ENCODE results near the gene MARK3. TPM values are rescaled to one million over a fixed set of nuclear protein-coding genes. Genes with fewer than 3 reads are reported as not detected.

The MARK3 gene
- total and polyA plus RNA-seq, 2 donors (not counting 1 experiment from before 2014, with no cell fraction given) = 73.0 to 142 TPM

DNA sequence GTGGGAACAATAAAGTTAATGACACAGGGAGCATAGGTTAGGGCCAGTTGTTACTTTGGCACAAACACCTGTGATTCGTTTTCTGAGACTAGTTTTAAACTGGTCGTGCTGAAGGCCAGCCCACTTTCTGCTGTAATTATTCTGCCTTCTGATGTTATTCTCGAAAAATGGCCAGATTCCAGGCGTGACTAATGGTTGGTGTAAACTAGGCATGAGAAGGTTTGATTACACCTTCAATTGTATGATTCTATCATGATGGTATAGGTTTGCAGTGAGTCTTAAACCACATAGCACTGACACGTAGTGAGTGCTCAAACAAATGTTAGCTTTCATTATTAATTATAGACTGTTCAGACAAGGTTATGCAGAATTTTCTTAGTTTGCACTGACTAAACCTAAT, 98.4 kb downstream of the MARK3 start:
- Histone ChIP-seq H3K9me3 (ENCODE audit: control extremely low read depth in 1 of 3, control insufficient read depth in 2 of 3, insufficient read depth in 1 of 3, low read length in 2 of 3) (no peaks in the 10 kb centered on the region), H3K27ac (ENCODE audit: low read length in 2 of 2) (no peak overlapping the region), H3K4me1 (ENCODE audit: control insufficient read depth in 2 of 2, insufficient read depth in 2 of 2, low read length in 2 of 2) (peaks cover 17 to 18% of the 10 kb centered on the region in 2 donors), H4K20me1 (ENCODE audit: control insufficient read depth, insufficient read depth, low read length, poor library complexity, severe bottlenecking) (no peaks in the 10 kb centered on the region), H2AFZ (ENCODE audit: insufficient read depth, low read depth, low read length, poor library complexity, severe bottlenecking) (no peak overlapping the region), H3K9ac (ENCODE audit: low read length) (no peak overlapping the region), H3K4me3 (ENCODE audit: control extremely low read depth in 1 of 5, extremely low read depth in 1 of 5, insufficient read depth in 1 of 5, low read depth in 2 of 5, low read length in 4 of 5) (no peak overlapping the region), H3K79me2 (ENCODE audit: control insufficient read depth, insufficient read depth, low read length) (no peaks in the 10 kb centered on the region), H3K4me2 (replicated peaks; ENCODE audit: low read depth, low read length, poor library complexity, severe bottlenecking) (no peak overlapping the region), H3K27me3 (replicated peaks in 1 of 4; ENCODE audit: control extremely low read depth in 1 of 4, control insufficient read depth in 3 of 4, insufficient read depth in 4 of 4, low read length in 3 of 4) (no peaks in the 10 kb centered on the region), H3K36me3 (replicated peaks in 1 of 2; ENCODE audit: control extremely low read depth in 1 of 2, control insufficient read depth in 1 of 2, extremely low read depth in 1 of 2, insufficient read depth in 2 of 2, low read length in 1 of 2) (peaks cover 13 to 52% of the 10 kb centered on the region in 2 experiments)
- CTCF ChIA-PET = interaction anchor here (0.8 kb wide), 1 partner anchor 18 kb away, joined by 3 read pairs; no protein-coding TSS in a partner anchor
- DNase-seq = no peak
- Mint-ChIP-seq H3K4me3 (no peak overlapping the region), H3K4me1 (peaks cover 19% of the 10 kb centered on the region), H3K9me3 (ENCODE audit: insufficient read depth) (no peaks in the 10 kb centered on the region), H3K27me3 (no peaks in the 10 kb centered on the region), H3K27ac (no peak overlapping the region)
- POLR2A ChIA-PET = no interaction called here
- ATAC-seq (ENCODE audit: low read depth) = no peak
- TF ChIP-seq, protein P1, sequence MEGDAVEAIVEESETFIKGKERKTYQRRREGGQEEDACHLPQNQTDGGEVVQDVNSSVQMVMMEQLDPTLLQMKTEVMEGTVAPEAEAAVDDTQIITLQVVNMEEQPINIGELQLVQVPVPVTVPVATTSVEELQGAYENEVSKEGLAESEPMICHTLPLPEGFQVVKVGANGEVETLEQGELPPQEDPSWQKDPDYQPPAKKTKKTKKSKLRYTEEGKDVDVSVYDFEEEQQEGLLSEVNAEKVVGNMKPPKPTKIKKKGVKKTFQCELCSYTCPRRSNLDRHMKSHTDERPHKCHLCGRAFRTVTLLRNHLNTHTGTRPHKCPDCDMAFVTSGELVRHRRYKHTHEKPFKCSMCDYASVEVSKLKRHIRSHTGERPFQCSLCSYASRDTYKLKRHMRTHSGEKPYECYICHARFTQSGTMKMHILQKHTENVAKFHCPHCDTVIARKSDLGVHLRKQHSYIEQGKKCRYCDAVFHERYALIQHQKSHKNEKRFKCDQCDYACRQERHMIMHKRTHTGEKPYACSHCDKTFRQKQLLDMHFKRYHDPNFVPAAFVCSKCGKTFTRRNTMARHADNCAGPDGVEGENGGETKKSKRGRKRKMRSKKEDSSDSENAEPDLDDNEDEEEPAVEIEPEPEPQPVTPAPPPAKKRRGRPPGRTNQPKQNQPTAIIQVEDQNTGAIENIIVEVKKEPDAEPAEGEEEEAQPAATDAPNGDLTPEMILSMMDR (IDR thresholded peaks at IDR 0.05) = no peak
- TF ChIP-seq EZH2 (IDR thresholded peaks at IDR 0.05; ENCODE audit: borderline replicate concordance, insufficient read depth, low read depth, low read length, poor library complexity, severe bottlenecking) = no peak
- WGBS (ENCODE audit: insufficient coverage) = 89% methylated on average over 4 of the region's 5 CpGs
- intact Hi-C loops (cut with micrococcal nuclease) = no loop called here

DNA sequence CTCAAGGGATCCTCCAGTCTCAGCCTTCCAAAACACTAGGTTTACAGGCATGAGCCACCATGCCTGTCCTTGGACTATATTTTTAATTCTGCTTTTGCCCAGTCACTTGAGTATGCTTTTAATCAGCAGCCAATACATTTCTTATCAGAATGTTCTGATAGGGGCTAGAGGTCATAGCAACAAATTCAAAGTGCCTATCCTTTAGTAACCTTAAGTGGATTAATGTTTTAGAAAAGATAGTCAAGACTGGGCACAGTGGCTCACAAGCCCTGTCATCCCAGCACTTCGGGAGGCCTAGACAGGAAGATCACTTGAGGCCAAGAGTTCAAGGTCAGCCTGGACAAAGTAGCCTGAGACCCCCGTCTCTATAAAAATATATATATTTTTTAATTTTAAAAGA, 100.3 kb downstream of the MARK3 start:
- ATAC-seq (ENCODE audit: low read depth) (no peak), DNase-seq (no peak)
- Histone ChIP-seq H3K4me3 (ENCODE audit: control extremely low read depth in 1 of 5, extremely low read depth in 1 of 5, insufficient read depth in 1 of 5, low read depth in 2 of 5, low read length in 4 of 5) (no peak overlapping the region), H3K79me2 (ENCODE audit: control insufficient read depth, insufficient read depth, low read length) (no peaks in the 10 kb centered on the region), H3K9me3 (ENCODE audit: control extremely low read depth in 1 of 3, control insufficient read depth in 2 of 3, insufficient read depth in 1 of 3, low read length in 2 of 3) (no peaks in the 10 kb centered on the region), H3K4me1 (ENCODE audit: control insufficient read depth in 2 of 2, insufficient read depth in 2 of 2, low read length in 2 of 2) (peaks cover 9 to 10% of the 10 kb centered on the region in 2 donors), H3K27me3 (replicated peaks in 1 of 4; ENCODE audit: control extremely low read depth in 1 of 4, control insufficient read depth in 3 of 4, insufficient read depth in 4 of 4, low read length in 3 of 4) (no peaks in the 10 kb centered on the region), H3K4me2 (replicated peaks; ENCODE audit: low read depth, low read length, poor library complexity, severe bottlenecking) (no peak overlapping the region), H3K27ac (ENCODE audit: low read length in 2 of 2) (no peak overlapping the region), H3K36me3 (replicated peaks in 1 of 2; ENCODE audit: control extremely low read depth in 1 of 2, control insufficient read depth in 1 of 2, extremely low read depth in 1 of 2, insufficient read depth in 2 of 2, low read length in 1 of 2) (peaks cover 23 to 64% of the 10 kb centered on the region in 2 experiments), H4K20me1 (ENCODE audit: control insufficient read depth, insufficient read depth, low read length, poor library complexity, severe bottlenecking) (no peaks in the 10 kb centered on the region), H2AFZ (ENCODE audit: insufficient read depth, low read depth, low read length, poor library complexity, severe bottlenecking) (no peak overlapping the region), H3K9ac (ENCODE audit: low read length) (no peak overlapping the region)
- no CpG with 5 or more reads among the region's 2 CpGs for WGBS (ENCODE audit: insufficient coverage)
- intact Hi-C loops (cut with micrococcal nuclease) = no loop called here
- Mint-ChIP-seq H3K9me3 (ENCODE audit: insufficient read depth) (no peaks in the 10 kb centered on the region), H3K4me3 (no peak overlapping the region), H3K4me1 (peaks cover 14% of the 10 kb centered on the region), H3K27me3 (no peaks in the 10 kb centered on the region), H3K27ac (no peak overlapping the region)
- TF ChIP-seq, protein P1 (IDR thresholded peaks at IDR 0.05) = no peak
- no peak for TF ChIP-seq EZH2 (IDR thresholded peaks at IDR 0.05; ENCODE audit: borderline replicate concordance, insufficient read depth, low read depth, low read length, poor library complexity, severe bottlenecking)
- ChIA-PET POLR2A (no interaction called here), CTCF (interaction anchor here (0.5 to 2.5 kb wide), 3 partner anchors 8 to 33 kb away, joined by 3 to 13 read pairs (median 4); no protein-coding TSS in a partner anchor)

Measured in B cell (primary cell).